GM12878 (cell line): ENCODE data around the gene NEAT1. TPM values are rescaled to one million over a fixed set of nuclear protein-coding genes. Genes with fewer than 3 reads are reported as not detected.

Experiments
- CEBPZ ChIP-seq: fragments of 150-350 bp; IDR thresholded peaks from 2 replicates; pipeline ENCODE4 v1.6.1; 2016; ENCODE audit warnings: low read depth, low read length
- CHD1 ChIP-seq: IDR thresholded peaks from 2 replicates; pipeline ENCODE4 v1.6.1; 2012; ENCODE audit warnings: low read depth, low read length, improper control_type of control experiment
- EP300 ChIP-seq, 2 experiments: fragments of 150-350 bp in 1 of 2; IDR thresholded peaks; 2 replicates each; pipeline ENCODE4 v1.6.1; 2011 to 2012; ENCODE audit warnings: low read depth in 2 of 2, low read length in 2 of 2, borderline replicate concordance in 1 of 2, improper control_type of control experiment in 1 of 2, inconsistent platforms in 1 of 2; ENCODE audit not compliant: control insufficient read depth in 1 of 2
- EZH2 ChIP-seq: IDR thresholded peaks from 2 replicates; pipeline ENCODE4 v1.6.1; 2012; ENCODE audit warnings: low read depth, mild to moderate bottlenecking, control low read depth, inconsistent platforms, low read length, borderline replicate concordance; ENCODE audit not compliant: control insufficient read depth
- HDAC6 ChIP-seq: fragments of 200-600 bp; sonication (generic); IDR thresholded peaks from one replicate; pipeline ENCODE4 v1.8.0; 2017; ENCODE audit warnings: antibody characterized with exemption; ENCODE audit not compliant: unreplicated experiment
- HSF1 ChIP-seq: fragments of 150-350 bp; IDR thresholded peaks from 2 replicates; pipeline ENCODE4 v1.6.1; 2014; ENCODE audit warnings: mild to moderate bottlenecking, low read depth, low read length
- IRF4 ChIP-seq: IDR thresholded peaks from 2 replicates; pipeline ENCODE4 v1.6.1; 2011; ENCODE audit warnings: low read depth, low read length
- MTA2 ChIP-seq: fragments of 450-650 bp; IDR thresholded peaks from 2 replicates; pipeline ENCODE4 v1.6.1; 2016; ENCODE audit warnings: low read depth, mild to moderate bottlenecking, moderate library complexity
- MYC ChIP-seq: IDR thresholded peaks from 2 replicates; pipeline ENCODE4 v1.6.1; 2011; ENCODE audit warnings: mild to moderate bottlenecking, low read length, moderate library complexity, inconsistent platforms; ENCODE audit not compliant: insufficient read depth, insufficient replicate concordance, insufficient read length, severe bottlenecking
- NKRF ChIP-seq: fragments of 450-650 bp; conservative IDR thresholded peaks from 2 replicates; pipeline ENCODE4 v1.6.1; 2017; ENCODE audit warnings: mild to moderate bottlenecking, moderate library complexity
- RCOR1 ChIP-seq: conservative IDR thresholded peaks from 2 replicates; pipeline ENCODE4 v1.6.1; 2012; ENCODE audit warnings: low read depth, low read length, improper control_type of control experiment
- SMAD1 ChIP-seq: fragments of 450-650 bp; IDR thresholded peaks from 2 replicates; pipeline ENCODE4 v1.6.1; 2018; ENCODE audit warnings: mild to moderate bottlenecking, low read depth; ENCODE audit not compliant: partially characterized antibody
- ZBTB33 ChIP-seq: fragments of 450-650 bp; IDR thresholded peaks from 2 replicates; pipeline ENCODE4 v1.6.1; 2017; ENCODE audit warnings: mild to moderate bottlenecking
- ZBTB40 ChIP-seq: fragments of 450-650 bp; IDR thresholded peaks from 2 replicates; pipeline ENCODE4 v1.6.1; 2016; ENCODE audit warnings: mild to moderate bottlenecking, moderate library complexity, borderline replicate concordance
- polyA plus RNA-seq, 11 experiments: library from polyadenylated mRNA; depleted of rRNA in 4 of 11; unstranded in 6 of 11; stranded (reverse) in 5 of 11; fragments of >200 nt; fragmentation: Nextera tagmentation in 4 of 11; fragmentation: Illumina TruSeq in 1 of 11; extraction: Ambion mirVana in 4 of 11; extraction: Trizol in 1 of 11; gene quantifications; 1 replicate in 1 of 11; 2 replicates in 10 of 11; pipeline versions ENCODE4 v1.2.1 to v1.2.3, GENCODE V29; 2011 to 2016; ENCODE audit warnings: inconsistent platforms in 2 of 11, missing spikeins in 2 of 11, low read depth in 1 of 11
- total RNA-seq, 4 experiments: library from RNA; depleted of rRNA in 3 of 4; stranded (reverse); fragments of >200 nt in 3 of 4; fragmentation: Illumina TruSeq in 1 of 4; extraction: Trizol in 1 of 4; gene quantifications; 2 replicates each; pipeline versions ENCODE4 v1.2.1 to v1.2.3, GENCODE V29; 2013 to 2021

NEAT1 gene
- total and polyA plus RNA-seq, 10 of the 15 experiments (the other 5 are each of a cell fraction or from before 2014, with no cell fraction given) = 13.6 to 328 (median 69.4) TPM

- TF ChIP-seq SMAD1 = peak; percentile 12
- TF ChIP-seq CHD1 = no peak
- TF ChIP-seq MTA2 = peak; percentile 45; the same call in 1 of the 2 replicates
- TF ChIP-seq CEBPZ = no peak
- no peak for TF ChIP-seq ZBTB40
- no peak for TF ChIP-seq EZH2
- no peak for TF ChIP-seq HDAC6
- no peak for TF ChIP-seq ZBTB33
- TF ChIP-seq HSF1 = no peak
- TF ChIP-seq IRF4 = no peak; the same call in 1 of the 2 replicates
- no peak for TF ChIP-seq RCOR1
- TF ChIP-seq MYC = no peak
- TF ChIP-seq NKRF = 0 out of 2 replicates have a peak, but pooled peaks have one; percentile 8
- peak; percentile 47 to 50; a peak in 1 of 4 replicates for TF ChIP-seq EP300 (IDR thresholded peaks at IDR 0.05; ENCODE audit: borderline replicate concordance in 1 of 2, control insufficient read depth in 1 of 2, low read depth in 2 of 2, low read length in 2 of 2)
Observed at GRCh38 chr11:65492637-65493366, 70.2 kb downstream of the NEAT1 start (continued).
